ENCODE measurements around the gene TMSB10.

DNA sequence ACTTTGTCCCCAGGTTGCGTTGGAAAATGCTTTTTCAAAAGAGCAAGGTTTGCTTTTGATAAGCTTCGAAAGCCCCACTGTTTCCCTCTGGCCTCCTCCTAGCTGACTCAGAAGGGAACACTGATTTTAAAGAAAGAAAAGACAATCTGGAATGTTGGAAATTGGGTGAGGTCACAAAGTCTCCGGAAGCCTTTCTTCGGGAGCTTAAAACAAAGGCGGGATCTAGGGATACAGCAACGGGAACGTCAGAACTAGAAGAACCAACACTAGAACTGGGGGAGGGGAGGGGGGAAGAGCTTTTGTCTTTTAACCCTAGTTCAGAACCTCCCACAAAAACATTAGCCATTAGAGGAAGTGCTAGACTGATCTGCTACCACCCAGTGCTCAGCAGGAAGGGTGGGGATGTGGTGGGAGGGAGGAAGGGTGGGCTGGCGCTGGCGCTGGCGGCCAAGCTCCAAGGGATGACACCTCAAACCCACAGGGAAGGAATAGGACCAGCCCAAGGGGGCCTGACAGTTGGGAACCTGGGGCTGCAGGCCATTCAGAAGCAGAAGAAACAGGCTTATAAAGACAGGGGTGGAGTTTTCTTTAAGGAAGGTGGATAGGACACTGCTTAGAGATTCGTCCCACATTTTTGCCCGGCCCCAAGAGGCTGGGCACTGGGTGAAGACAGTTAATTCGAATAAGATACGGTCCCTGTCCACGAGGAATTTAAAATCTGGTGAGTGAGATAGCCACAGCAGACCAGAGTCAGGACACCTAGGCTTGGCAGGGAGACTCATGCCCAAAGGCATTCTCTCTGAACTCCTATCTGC lies 1.7 kb downstream of the TMSB10 start:
- TF ChIP-seq, protein P1, sequence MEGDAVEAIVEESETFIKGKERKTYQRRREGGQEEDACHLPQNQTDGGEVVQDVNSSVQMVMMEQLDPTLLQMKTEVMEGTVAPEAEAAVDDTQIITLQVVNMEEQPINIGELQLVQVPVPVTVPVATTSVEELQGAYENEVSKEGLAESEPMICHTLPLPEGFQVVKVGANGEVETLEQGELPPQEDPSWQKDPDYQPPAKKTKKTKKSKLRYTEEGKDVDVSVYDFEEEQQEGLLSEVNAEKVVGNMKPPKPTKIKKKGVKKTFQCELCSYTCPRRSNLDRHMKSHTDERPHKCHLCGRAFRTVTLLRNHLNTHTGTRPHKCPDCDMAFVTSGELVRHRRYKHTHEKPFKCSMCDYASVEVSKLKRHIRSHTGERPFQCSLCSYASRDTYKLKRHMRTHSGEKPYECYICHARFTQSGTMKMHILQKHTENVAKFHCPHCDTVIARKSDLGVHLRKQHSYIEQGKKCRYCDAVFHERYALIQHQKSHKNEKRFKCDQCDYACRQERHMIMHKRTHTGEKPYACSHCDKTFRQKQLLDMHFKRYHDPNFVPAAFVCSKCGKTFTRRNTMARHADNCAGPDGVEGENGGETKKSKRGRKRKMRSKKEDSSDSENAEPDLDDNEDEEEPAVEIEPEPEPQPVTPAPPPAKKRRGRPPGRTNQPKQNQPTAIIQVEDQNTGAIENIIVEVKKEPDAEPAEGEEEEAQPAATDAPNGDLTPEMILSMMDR (IDR thresholded peaks at IDR 0.05; ENCODE audit: insufficient read depth, low read length, poor library complexity, severe bottlenecking): no peak
- TF ChIP-seq EZH2phosphoT487 (conservative IDR thresholded peaks at IDR 0.05; ENCODE audit: low read length): no peak
